CD4-positive, alpha-beta T cell treated with Interleukin-15 for 4 hours (primary cell): ENCODE measurements around the gene BAHD1.
A peak's percentile ranks its signal among the peaks of the same experiment; 100 is the strongest.

Experiments used
- DNase-seq: peaks from one replicate; pipeline ENCODE4 v3.0.0-alpha.2; 2020; ENCODE audit warnings: low spot score

BAHD1 gene

GRCh38 chr15:40440743-40441564 is at the start of gene BAHD1:
Gene BAHD1, plus strand, starts transcription at chr15:40440953. Its CDS starts 17,512 bp downstream, at chr15:40458465.
- peak; percentile 95 for DNase-seq

- no peak for DNase-seq
These were observed 47.5 kb upstream of the BAHD1 start for GRCh38 chr15:40392986-40393948.

GRCh38 chr15:40397688-40398412 is 42.9 kb upstream of the BAHD1 start:
- no peak for DNase-seq

GRCh38 chr15:40398413-40398873 is 42.3 kb upstream of the BAHD1 start:
- DNase-seq, result peak; percentile 15

GRCh38 chr15:40399370-40399769 is 41.4 kb upstream of the BAHD1 start:
- no peak for DNase-seq

GRCh38 chr15:40405501-40406381 is 35.0 kb upstream of the BAHD1 start, which contains the start of gene IVD:
Gene IVD, plus strand, starts transcription at chr15:40405795. Its CDS starts 33 bp downstream, at chr15:40405828.
- DNase-seq, result peak; percentile 91

- DNase-seq, result no peak
These were observed 33.3 kb upstream of the BAHD1 start for GRCh38 chr15:40407330-40407990.

GRCh38 chr15:40409366-40409765 is 31.4 kb upstream of the BAHD1 start:
- no peak for DNase-seq

GRCh38 chr15:40410476-40410875 is 30.3 kb upstream of the BAHD1 start:
- DNase-seq, result no peak

GRCh38 chr15:40412095-40412759 is 28.5 kb upstream of the BAHD1 start:
- DNase-seq, result no peak

GRCh38 chr15:40413036-40413435 is 27.7 kb upstream of the BAHD1 start:
- DNase-seq, result no peak

- DNase-seq, result no peak
These were observed 25.9 kb upstream of the BAHD1 start for GRCh38 chr15:40414816-40415215.

GRCh38 chr15:40415226-40415625 is 25.5 kb upstream of the BAHD1 start:
- no peak for DNase-seq

- DNase-seq, result no peak
These were observed 24.7 kb upstream of the BAHD1 start for GRCh38 chr15:40416056-40416455.

- no peak for DNase-seq
These were observed 22.6 kb upstream of the BAHD1 start for GRCh38 chr15:40418126-40418525.

GRCh38 chr15:40420071-40420713 is 20.6 kb upstream of the BAHD1 start:
- no peak for DNase-seq

GRCh38 chr15:40420793-40421192 is 20.0 kb upstream of the BAHD1 start:
- DNase-seq, result no peak

GRCh38 chr15:40421246-40422157 is 19.3 kb upstream of the BAHD1 start:
- peak; percentile 76 for DNase-seq
